NCI-H526 (cell line): ENCODE data around the gene HAUS5.
"Not testable (repeated sequence)": the region's sequence is repeated elsewhere in the genome, so short reads cannot be mapped to it uniquely, and the experiment has no call there.

Experiments
- DNase-seq, 2 experiments: peaks; one replicate each; lab custom pipeline; 2025; lab: John Stamatoyannopoulos, UW

The HAUS5 gene

DNA sequence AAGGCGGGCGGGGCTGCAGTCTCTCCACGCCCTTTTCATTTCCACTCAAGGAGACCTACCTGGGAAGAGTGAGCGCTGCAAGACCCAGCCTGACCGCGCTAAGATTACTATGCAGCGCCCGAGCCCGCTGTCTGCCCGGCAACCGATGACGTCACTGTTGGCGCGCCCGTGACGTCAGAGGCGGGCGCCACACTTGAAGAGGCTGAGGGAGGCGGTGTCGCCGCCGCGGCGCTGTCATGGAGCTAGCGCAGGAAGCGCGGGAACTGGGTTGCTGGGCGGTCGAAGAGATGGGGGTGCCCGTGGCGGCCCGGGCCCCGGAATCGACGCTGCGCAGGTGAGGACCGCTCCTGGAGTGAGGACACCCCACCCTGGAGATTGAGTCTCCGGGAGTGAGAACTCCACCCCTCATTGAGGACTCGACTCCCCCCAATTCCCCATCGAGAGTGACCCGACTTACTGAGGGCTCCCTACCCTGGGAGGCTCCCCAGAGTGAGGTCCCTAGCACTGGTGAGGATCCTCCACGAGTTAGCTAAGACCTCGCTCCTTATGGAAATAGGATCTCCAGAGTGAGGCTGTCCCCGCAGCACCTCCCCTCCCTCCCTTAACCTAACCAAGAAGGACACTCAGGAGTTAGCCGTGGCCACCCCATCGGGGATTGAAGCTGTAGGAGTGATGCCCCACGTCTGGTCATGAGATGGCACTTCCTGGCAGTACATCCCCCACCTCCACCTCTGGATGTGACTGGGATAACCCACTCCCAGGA lies at the start of gene HAUS5:
Gene HAUS5, plus strand, starts transcription at position 177 of the 763 bp plus-strand sequence. Its CDS starts 60 bp downstream, at position 237.
- peak; percentile 92 to 98 for DNase-seq

DNA sequence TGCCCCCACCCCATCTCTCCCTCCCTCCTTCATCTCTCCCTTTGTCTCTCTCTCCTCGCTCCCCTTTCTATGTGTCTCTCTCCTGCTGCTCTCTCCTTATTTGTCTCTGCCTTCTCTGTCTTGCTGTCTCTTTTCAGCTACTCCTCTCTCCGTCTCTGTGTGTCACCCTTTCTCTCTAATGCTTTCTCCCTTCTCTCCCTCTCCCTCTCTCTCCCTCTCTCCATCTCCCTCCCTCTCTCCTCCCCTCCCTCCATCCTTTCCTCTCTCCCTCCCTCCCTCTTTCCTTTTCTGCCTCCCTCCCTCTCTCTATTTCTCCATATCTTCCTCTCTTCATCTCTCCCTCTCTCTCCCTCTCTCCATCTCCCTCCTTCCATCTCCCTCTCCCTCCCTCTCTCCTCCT lies 49.8 kb upstream of the HAUS5 start:
- no peak for DNase-seq

- DNase-seq, result no peak
Observed at GRCh38 chr19:35563207-35563829, 49.2 kb upstream of the HAUS5 start, which contains the start of gene ATP4A. ATP4A (minus strand) TSS chr19:35563658; CDS start chr19:35563629, 29 bp downstream.

GRCh38 chr19:35565016-35565856 lies 47.3 kb upstream of the HAUS5 start:
- DNase-seq, result no peak

- DNase-seq, result no peak
Observed at GRCh38 chr19:35566738-35567137, 45.8 kb upstream of the HAUS5 start.

- no peak for DNase-seq
Observed at GRCh38 chr19:35569281-35569781, 43.2 kb upstream of the HAUS5 start.

GRCh38 chr19:35571406-35571965 lies 41.0 kb upstream of the HAUS5 start:
- no peak for DNase-seq

GRCh38 chr19:35577918-35578317 lies 34.6 kb upstream of the HAUS5 start:
- DNase-seq, result no peak

DNA sequence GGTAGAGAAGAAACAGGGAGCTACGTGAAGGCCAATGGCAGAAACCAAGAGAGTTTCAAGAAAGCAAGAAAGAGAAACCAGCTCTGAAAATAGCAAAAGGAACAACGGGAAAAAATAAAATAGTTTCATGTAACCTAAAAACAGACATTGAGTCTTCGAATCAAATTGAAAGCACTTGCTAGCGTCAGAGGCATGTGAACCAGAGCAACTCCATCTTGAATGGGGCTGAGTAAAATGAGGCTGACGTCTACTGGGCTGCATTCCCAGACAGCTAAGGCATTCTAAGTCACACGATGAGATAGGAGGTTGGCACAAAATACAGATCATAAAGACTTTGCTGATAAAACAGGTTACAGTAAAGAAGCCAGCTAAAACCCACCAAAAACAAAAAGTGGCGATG lies 33.8 kb upstream of the HAUS5 start:
- DNase-seq, result no peak

GRCh38 chr19:35582760-35583159 lies 29.8 kb upstream of the HAUS5 start:
- no peak for DNase-seq

GRCh38 chr19:35585848-35586247 lies 26.7 kb upstream of the HAUS5 start, which contains the start of gene PMIS2:
PMIS2 (plus strand) TSS chr19:35586173; CDS start chr19:35586260, 87 bp downstream.
- DNase-seq, result peak in 1 of 2 experiments; percentile 35

DNA sequence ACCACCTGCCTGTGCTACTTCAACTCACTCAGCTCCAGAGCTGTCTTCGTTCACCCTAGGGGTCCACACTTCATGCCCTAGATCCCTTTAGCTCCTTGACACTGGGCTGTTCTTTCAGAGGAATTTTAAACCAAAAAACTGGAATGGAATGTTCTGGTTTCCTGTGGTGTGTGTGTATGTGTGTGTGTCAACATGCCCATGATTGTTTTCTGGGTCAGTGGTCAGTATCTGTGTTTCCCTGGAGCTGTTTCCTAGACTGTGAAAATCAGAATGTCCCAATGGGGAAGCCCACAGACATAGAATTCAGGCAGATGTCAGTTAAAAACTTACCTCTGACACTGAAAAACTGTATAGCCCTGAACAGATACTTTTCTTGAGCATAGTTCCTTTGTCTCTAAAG lies 25.2 kb upstream of the HAUS5 start:
- no peak for DNase-seq

DNA sequence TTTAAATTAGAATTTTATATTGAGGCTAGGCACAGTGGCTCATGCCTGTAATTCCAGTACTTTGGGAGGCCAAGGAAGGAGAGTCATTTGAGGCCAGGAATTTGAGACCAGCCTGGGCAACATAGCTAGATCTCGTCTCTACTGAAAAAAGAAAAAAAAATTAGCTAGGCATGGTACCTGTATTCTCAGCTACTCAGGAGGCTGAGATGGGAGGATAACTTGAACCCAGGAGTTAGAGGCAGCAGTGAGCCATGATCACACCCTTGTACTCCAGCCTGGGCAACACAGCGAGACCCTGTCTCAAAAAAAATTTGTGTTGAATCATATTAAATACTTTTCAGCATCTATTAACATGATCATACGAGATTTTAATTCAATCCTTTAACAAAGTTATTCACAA lies 21.7 kb upstream of the HAUS5 start:
- no peak for DNase-seq

- DNase-seq, result peak; percentile 41 to 80
Observed at GRCh38 chr19:35592226-35592625, 20.3 kb upstream of the HAUS5 start.

- not testable (repeated sequence) for DNase-seq
Observed at GRCh38 chr19:35595026-35595425, 17.5 kb upstream of the HAUS5 start.

GRCh38 chr19:35595928-35596327 lies 16.6 kb upstream of the HAUS5 start:
- no peak for DNase-seq

GRCh38 chr19:35596366-35596999 lies 16.1 kb upstream of the HAUS5 start:
- peak; percentile 20 to 36 for DNase-seq

DNA sequence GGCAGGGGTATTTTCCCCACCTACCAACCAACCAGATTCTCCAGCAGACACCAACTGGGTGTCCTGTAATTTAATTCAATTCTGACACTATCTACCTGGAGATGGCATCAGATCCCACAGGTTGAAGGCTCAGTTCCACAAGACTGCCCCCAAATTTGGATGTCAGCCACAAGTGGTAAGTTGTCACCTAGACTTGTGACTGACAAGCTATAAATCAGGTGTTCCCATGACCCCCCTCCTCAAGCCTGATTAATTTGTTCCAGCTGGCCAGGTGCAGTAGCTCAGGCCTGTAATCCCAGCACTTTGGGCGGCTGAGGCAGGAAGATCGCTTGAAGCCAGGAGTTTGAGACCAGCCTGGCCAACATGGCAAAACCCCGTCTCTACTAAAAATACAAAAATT lies 10.6 kb upstream of the HAUS5 start:
- DNase-seq, result no peak

DNA sequence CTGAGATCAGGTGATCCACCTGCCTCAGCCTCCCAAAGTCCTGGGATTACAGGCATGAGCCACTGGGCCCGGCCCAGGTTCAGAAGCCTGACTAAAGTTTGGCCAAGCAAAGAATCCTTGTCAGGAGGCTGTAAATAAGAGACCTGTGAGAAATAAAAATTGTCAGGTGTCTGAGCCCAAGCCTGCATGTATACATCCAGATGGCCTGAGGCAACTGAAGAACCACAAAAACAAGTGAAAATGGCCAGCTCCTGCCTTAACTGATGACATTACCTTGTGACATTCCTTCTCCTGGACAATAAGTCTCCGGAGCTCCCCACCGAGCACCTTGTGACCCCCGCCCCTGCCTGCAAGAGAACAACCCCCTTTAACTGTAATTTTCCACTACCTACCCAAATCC lies 8.1 kb upstream of the HAUS5 start:
- not testable (repeated sequence) for DNase-seq

DNA sequence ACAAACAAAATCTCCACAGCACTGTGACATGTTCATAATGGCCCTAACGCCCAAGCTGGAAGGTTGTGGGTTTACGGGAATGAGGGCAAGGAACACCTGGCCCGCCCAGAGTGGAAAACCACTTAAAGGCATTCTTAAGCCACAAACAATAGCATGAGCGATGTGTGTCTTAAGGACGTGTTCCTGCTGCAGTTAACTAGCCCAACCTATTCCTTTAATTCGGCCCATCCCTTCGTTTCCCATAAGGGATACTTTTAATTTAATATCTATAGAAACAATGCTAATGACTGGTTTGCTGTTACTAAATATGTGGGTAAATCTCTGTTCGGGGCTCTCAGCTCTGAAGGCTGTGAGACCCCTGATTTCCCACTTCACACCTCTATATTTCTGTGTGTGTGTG lies 5.4 kb upstream of the HAUS5 start:
- DNase-seq, result not testable (repeated sequence)

GRCh38 chr19:35607661-35608060 lies 4.9 kb upstream of the HAUS5 start:
- no peak for DNase-seq
